Brain microvascular endothelial cell (primary cell): ENCODE measurements around the gene CLDN22.

ENCODE experiments used
- DNase-seq: peaks from one replicate; pipeline ENCODE4 v3.0.0-alpha.2; 2020
- H3K27ac ChIP-seq: fragments of 250-450 bp; sonication (Bioruptor Pico); 2 replicates; pipeline ENCODE4 v1.5.1; 2020; ENCODE audit warnings: mild to moderate bottlenecking, moderate library complexity
- H3K27me3 ChIP-seq: fragments of 250-450 bp; sonication (Bioruptor Pico); replicated peaks from 2 replicates; pipeline ENCODE4 v1.5.1; 2020; ENCODE audit warnings: mild to moderate bottlenecking
- H3K36me3 ChIP-seq: fragments of 250-450 bp; sonication (Bioruptor Pico); replicated peaks from 2 replicates; pipeline ENCODE4 v1.5.1; 2020; ENCODE audit warnings: mild to moderate bottlenecking
- H3K4me3 ChIP-seq: 2 replicates; pipeline ENCODE4 v1.5.1; 2011; ENCODE audit warnings: low read depth, mild to moderate bottlenecking, control low read depth, low read length, moderate library complexity
- CTCF ChIP-seq: IDR thresholded peaks from 2 replicates; pipeline ENCODE4 v1.5.1; 2011; ENCODE audit warnings: low read depth, mild to moderate bottlenecking, moderate library complexity, low read length, control low read depth, inconsistent platforms; ENCODE audit errors: missing control alignments
- in situ Hi-C: cut with HindIII; loops from 2 replicates; pipeline ENCODE4 v1.10.0; 2017; ENCODE audit warnings: low sequenced_read_pairs, low pct_ligation_motif_present

Gene CLDN22

GRCh38 chr4:183295711-183296110 is 24.4 kb downstream of the CLDN22 start:
- Histone ChIP-seq H3K27ac (no peak overlapping the region), H3K4me3 (no peak overlapping the region), H3K27me3 (no peaks in the 10 kb centered on the region), H3K36me3 (peaks cover 5% of the 10 kb centered on the region)
- no peak for TF ChIP-seq CTCF
- DNase-seq: no peak
- in situ Hi-C loops: no loop called here

- no peak overlapping the region for H3K27ac ChIP-seq
- no peak for TF ChIP-seq CTCF
- H3K27me3 ChIP-seq: no peaks in the 10 kb centered on the region
- in situ Hi-C loops: no loop called here
- H3K4me3 ChIP-seq: no peak overlapping the region
- no peak for DNase-seq
- H3K36me3 ChIP-seq: peaks cover 24% of the 10 kb centered on the region
Observed at GRCh38 chr4:183291070-183291469, 29.0 kb downstream of the CLDN22 start.

- in situ Hi-C loops: no loop called here
- no peak for TF ChIP-seq CTCF
Observed at GRCh38 chr4:183289688-183290087, 30.4 kb downstream of the CLDN22 start.

DNA sequence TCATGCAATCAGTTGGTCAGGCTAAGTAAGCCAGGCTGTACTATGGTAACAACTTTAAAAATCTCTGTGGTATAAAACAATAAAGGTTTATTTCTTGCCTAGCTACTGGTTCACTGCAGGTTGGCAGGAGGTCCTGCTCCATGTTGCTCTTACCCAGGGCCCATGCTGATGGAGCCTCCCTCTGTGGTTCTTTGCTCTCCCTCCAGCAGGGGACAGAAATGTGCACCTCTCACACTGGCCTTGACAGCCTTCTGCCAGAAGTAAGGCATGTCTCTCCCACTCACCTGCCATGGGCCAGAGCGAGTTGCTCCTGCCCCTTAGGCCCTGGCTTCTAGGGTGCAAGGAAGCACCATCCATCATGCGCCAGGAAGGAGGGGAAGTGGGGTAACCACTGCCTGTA is 31.1 kb downstream of the CLDN22 start:
- no peak overlapping the region for H3K27ac ChIP-seq

More at GRCh38 chr4:183289688-183290087, 30.4 kb downstream of the CLDN22 start:
- Histone ChIP-seq H3K4me3 (no peak overlapping the region), H3K36me3 (peaks cover 27% of the 10 kb centered on the region), H3K27ac (no peak overlapping the region), H3K27me3 (no peaks in the 10 kb centered on the region)
- DNase-seq: no peak

DNA sequence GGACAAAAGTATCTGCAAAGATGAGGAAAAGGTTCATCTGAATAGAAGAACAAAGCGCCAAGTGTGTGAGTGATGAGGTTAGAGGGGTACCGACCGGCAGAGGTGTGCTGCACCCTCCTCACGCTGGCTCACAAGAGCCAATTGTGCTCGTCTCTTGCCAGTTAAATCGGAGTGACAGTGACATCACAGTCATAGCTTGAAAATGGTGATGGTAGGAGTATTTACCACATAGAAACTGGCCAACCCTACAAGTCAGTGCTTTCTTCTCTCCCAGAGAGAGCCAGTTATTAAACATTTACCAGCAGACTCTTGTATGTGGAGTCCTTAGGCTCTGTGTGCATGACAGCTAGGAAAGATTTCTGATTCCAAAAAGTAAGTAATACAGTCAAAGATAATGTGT is 32.4 kb downstream of the CLDN22 start:
- no peaks in the 10 kb centered on the region for H3K27me3 ChIP-seq
- DNase-seq: no peak
- peaks cover 31% of the 10 kb centered on the region for H3K36me3 ChIP-seq
- in situ Hi-C loops: no loop called here
- H3K4me3 ChIP-seq: no peak overlapping the region
- no peak overlapping the region for H3K27ac ChIP-seq
- TF ChIP-seq CTCF: no peak

More for the DNA sequence above, 31.1 kb downstream of the CLDN22 start:
- TF ChIP-seq CTCF: peak; percentile 26
- peaks cover 29% of the 10 kb centered on the region for H3K36me3 ChIP-seq
- DNase-seq: no peak
- H3K27me3 ChIP-seq: no peaks in the 10 kb centered on the region
- no peak overlapping the region for H3K4me3 ChIP-seq
- in situ Hi-C loops: no loop called here

- no peaks in the 10 kb centered on the region for H3K27me3 ChIP-seq
- no peak for TF ChIP-seq CTCF
- in situ Hi-C loops: no loop called here
- H3K36me3 ChIP-seq: peaks cover 31% of the 10 kb centered on the region
- H3K27ac ChIP-seq: no peak overlapping the region
- no peak overlapping the region for H3K4me3 ChIP-seq
- no peak for DNase-seq
Observed at GRCh38 chr4:183287309-183287659, 32.8 kb downstream of the CLDN22 start.
